Common myeloid progenitor, CD34-positive (primary cell): ENCODE measurements around the gene ZNF224.
A peak's percentile ranks its signal among the peaks of the same experiment; 100 is the strongest.

ENCODE experiments used
- CTCF ChIA-PET: fragments of 350-600 bp; sonication (Branson Sonifier 250); formaldehyde crosslinking; loops from one replicate; lab custom pipeline; 2021; ENCODE audit warnings: antibody characterized with exemption; lab: Charles Lee
- POLR2A ChIA-PET: fragments of 350-600 bp; sonication (Branson Sonifier 250); formaldehyde crosslinking; loops from one replicate; lab custom pipeline; 2021; ENCODE audit warnings: antibody characterized with exemption; lab: Charles Lee
- DNase-seq, 3 donors: peaks; one replicate each; pipeline versions ENCODE4 v3.0.0 to v3.0.0-alpha.2; 2013
- H3K27ac ChIP-seq, 2 experiments: 1 replicate in 1 of 2; 2 replicates in 1 of 2; pipeline ENCODE4 v1.7.0; 2013; ENCODE audit warnings: inconsistent platforms in 2 of 2, low read length in 2 of 2, mild to moderate bottlenecking in 2 of 2, low read depth in 1 of 2, moderate library complexity in 1 of 2; ENCODE audit not compliant: severe bottlenecking in 2 of 2, insufficient read depth in 1 of 2, poor library complexity in 1 of 2
- H3K27me3 ChIP-seq, 5 experiments: replicated peaks in 2 of 5; 1 replicate in 3 of 5; 2 replicates in 2 of 5; pipeline versions ENCODE4 v1.6.1 to v1.7.0; 2013; ENCODE audit warnings: low read length in 4 of 5, mild to moderate bottlenecking in 2 of 5, moderate library complexity in 2 of 5, inconsistent platforms in 1 of 5; ENCODE audit not compliant: insufficient read depth in 5 of 5, control insufficient read depth in 4 of 5
- H3K36me3 ChIP-seq, 4 experiments: 1 replicate in 2 of 4; 2 replicates in 2 of 4; pipeline versions ENCODE4 v1.6.1 to v1.7.0; 2013; ENCODE audit warnings: low read length in 3 of 4, control low read depth in 1 of 4, mild to moderate bottlenecking in 1 of 4; ENCODE audit not compliant: control insufficient read depth in 4 of 4, insufficient read depth in 4 of 4
- H3K4me1 ChIP-seq, 4 experiments: 1 replicate in 3 of 4; 2 replicates in 1 of 4; pipeline versions ENCODE4 v1.6.1 to v1.7.1; 2013; ENCODE audit warnings: low read length in 3 of 4, mild to moderate bottlenecking in 3 of 4, control low read depth in 1 of 4, inconsistent platforms in 1 of 4, moderate library complexity in 1 of 4; ENCODE audit not compliant: control insufficient read depth in 4 of 4, insufficient read depth in 4 of 4; ENCODE audit errors: control extremely low read depth in 1 of 4
- H3K4me3 ChIP-seq, 7 experiments: 1 replicate in 4 of 7; 2 replicates in 3 of 7; pipeline versions ENCODE4 v1.5.1 to v1.7.0; 2013; ENCODE audit warnings: mild to moderate bottlenecking in 7 of 7, low read length in 6 of 7, moderate library complexity in 6 of 7, inconsistent platforms in 2 of 7, low read depth in 2 of 7, control low read depth in 1 of 7; ENCODE audit not compliant: insufficient read depth in 4 of 7, control insufficient read depth in 1 of 7; ENCODE audit errors: extremely low read depth in 1 of 7
- H3K9me3 ChIP-seq, 5 experiments: 1 replicate in 4 of 5; 2 replicates in 1 of 5; pipeline versions ENCODE4 v1.6.1 to v1.7.1; 2013; ENCODE audit warnings: low read length in 4 of 5, mild to moderate bottlenecking in 2 of 5, inconsistent platforms in 1 of 5, low read depth in 1 of 5, moderate library complexity in 1 of 5; ENCODE audit not compliant: control insufficient read depth in 4 of 5, insufficient read depth in 2 of 5; ENCODE audit errors: control extremely low read depth in 1 of 5
- WGBS: methylation state at CpG from one replicate; pipeline ENCODE4 v1.1.5; 2013; ENCODE audit not compliant: insufficient coverage; 5-methylcytosine and 5-hydroxymethylcytosine counted together

The ZNF224 gene

DNA sequence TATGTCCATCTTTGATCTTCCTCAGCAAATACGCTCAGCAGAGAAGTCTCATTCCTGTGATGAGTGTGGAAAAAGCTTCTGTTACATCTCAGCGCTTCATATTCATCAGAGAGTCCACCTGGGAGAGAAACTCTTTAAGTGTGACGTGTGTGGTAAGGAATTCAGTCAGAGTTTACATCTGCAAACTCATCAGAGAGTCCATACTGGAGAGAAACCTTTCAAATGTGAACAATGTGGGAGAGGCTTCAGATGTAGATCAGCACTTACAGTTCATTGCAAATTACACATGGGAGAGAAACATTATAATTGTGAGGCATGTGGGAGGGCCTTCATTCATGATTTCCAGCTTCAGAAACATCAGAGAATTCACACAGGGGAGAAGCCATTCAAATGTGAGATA, 27.9 kb upstream of the ZNF224 start:
- 100% methylated on average over 1 of the region's 3 CpGs for WGBS
- Histone ChIP-seq H3K27ac (no peak overlapping the region), H3K27me3 (no peaks in the 10 kb centered on the region), H3K9me3 (peaks cover 16 to 73% (median 34%) of the 10 kb centered on the region in 5 experiments), H3K4me3 (no peak overlapping the region), H3K36me3 (peaks cover 27 to 66% (median 37%) of the 10 kb centered on the region in 4 experiments), H3K4me1 (peaks cover 0 to 2% (median 0%) of the 10 kb centered on the region in 4 experiments)
- ChIA-PET POLR2A (no interaction called here), CTCF (no interaction called here)
- DNase-seq, result no peak

DNA sequence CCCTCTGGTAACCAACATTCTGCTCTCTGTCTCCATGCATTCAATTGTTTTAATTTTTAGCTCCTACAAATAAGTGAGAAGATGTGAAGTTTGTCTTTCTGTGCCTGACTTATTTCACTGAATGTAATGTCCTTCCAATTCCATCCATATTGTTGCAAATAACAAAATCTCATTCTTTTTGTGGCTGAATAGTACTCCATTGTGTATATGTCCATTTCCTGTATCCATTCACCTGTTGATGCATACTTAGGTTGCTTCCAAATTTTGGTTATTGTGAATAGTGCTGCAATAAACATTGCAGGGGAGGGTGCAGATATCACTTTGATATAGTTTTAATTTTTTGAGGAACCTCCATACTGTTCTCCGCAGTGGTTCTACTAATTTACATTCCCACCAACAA, 24.7 kb upstream of the ZNF224 start:
- Histone ChIP-seq H3K4me3 (no peak overlapping the region), H3K27me3 (no peaks in the 10 kb centered on the region), H3K4me1 (peaks cover 0 to 20% (median 11%) of the 10 kb centered on the region in 4 experiments), H3K36me3 (peaks cover 8 to 35% (median 22%) of the 10 kb centered on the region in 4 experiments), H3K9me3 (peaks cover 11 to 46% (median 30%) of the 10 kb centered on the region in 5 experiments), H3K27ac (no peak overlapping the region)
- POLR2A ChIA-PET, result no interaction called here
- CTCF ChIA-PET, result no interaction called here
- no peak for DNase-seq
- WGBS, result no CpG with 5 or more reads among the region's 1 CpG

DNA sequence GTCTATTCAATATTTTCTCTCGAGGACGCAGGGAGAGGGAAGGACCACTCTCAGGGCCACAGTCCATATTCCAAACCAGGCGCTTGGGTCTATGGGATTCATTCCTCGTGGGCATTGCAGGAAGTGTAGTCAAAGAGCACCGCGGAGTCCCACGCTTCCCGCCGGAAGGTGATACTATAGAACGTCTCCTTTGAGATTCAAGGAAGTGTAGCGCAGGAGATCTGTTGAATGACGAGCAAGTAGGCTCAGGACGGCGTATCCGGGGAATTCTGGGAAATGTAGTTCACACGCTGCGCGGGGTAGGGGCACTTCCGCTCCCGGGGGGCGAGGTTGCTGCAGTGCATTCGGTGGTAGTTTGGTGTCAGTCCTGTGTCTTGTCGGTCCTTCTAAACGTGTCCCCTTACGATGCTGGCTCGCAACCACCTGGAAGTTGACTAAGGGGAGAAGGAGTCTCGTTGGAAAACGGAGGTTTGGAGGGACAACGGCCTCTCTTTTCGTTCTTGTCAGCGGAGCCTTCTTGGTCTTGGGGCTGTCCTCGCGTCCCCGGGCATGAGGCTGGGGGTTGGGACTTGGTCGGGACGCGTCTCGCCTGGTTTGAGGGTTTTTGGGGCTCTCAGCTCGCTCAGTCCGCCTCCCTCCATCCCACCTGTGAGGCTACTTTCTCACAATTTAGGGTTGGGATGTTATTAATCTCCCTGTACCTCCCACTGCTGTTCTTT, 22.2 kb upstream of the ZNF224 start, which contains the start of gene ZNF284:
Gene ZNF284 (plus strand): TSS at position 336 of the 719 bp plus-strand sequence. CDS start 4,231 bp downstream, outside the sequence.
- Histone ChIP-seq H3K4me3 (peak within 1 kb of the TSS; percentile 41 to 97 (median 80)), H3K9me3 (peaks cover 3 to 26% (median 12%) of the 10 kb centered on the region in 5 experiments), H3K4me1 (peaks cover 0 to 20% (median 11%) of the 10 kb centered on the region in 4 experiments), H3K36me3 (peaks cover 0 to 20% (median 8%) of the 10 kb centered on the region in 4 experiments), H3K27me3 (no peaks in the 10 kb centered on the region), H3K27ac (peak within 1 kb of the TSS in 1 of 2 experiments; percentile 45)
- peak; percentile 89 to 95 (median 94) for DNase-seq
- ChIA-PET CTCF (interaction anchor here (1.0 kb wide), 1 partner anchor 23 kb away, joined by 3 read pairs; no protein-coding TSS in a partner anchor), POLR2A (no interaction called here)
- 1% methylated on average over 26 of the region's 40 CpGs for WGBS

DNA sequence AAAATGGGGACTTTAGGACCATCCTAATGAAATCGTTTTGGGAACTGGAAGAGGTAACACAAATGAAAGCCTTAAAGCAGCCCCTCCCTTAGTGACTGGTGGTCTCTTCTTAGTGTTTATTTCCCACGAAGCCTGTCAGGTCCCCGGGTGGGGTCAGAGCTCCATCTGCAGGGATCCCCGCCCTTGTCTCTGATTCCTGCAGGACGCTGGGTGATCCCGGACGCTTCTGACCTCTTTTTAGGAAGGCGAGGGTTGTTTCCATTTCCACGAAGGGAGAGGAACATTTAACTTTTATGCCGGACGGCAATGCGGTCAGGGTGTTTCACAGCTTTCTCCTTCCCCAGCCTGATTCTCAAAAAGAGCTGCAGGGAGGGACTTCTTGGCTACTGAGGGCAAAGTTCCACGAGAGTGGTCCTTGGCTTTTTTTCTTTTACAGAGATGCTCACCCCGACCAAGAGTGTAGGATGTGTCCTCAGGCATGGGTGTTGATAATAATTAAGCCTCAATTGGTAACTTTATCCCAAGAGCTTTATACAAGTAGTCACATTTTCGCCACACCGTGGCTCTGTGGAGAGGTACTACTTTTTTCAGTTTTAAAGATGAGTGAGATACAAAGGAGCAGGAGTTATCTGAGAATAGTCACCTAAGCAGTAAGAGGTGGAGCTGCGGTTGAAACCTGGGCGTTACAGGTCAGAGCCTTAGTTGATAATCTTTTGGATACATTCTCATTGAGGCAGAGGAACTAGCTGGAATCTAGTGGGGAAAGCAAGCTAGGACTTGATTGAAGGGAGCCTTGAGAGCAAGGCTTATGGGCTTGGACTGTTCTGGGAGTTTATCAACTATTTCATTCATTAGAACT, 21.4 kb upstream of the ZNF224 start:
- peak overlapping the region in 1 of 2 experiments; percentile 20 for H3K27ac ChIP-seq

DNA sequence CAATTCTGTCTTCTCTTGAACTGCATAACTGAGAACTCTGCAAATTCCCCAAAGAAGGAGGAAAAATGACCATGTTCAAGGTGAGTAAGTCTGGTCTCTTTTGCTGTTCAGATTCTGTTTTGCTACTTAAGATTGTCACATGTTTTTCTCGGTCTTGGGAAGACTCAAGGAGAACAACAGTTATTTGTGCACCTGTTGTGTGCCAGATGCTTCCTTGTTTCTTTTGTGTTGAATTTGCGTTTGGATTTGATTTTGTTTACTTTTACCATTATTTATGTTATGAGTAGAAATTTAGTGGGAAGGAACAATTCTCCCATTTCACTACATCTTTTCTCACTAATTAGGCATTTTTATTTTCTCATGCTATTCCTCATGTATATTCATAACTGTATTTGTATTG, 17.8 kb upstream of the ZNF224 start:
- 100% methylated on average over 1 of the region's 2 CpGs for WGBS
- Histone ChIP-seq H3K4me3 (no peak overlapping the region), H3K27me3 (no peaks in the 10 kb centered on the region), H3K4me1 (peaks cover 0 to 18% (median 11%) of the 10 kb centered on the region in 4 experiments), H3K36me3 (peaks cover 3 to 37% (median 23%) of the 10 kb centered on the region in 4 experiments), H3K9me3 (peaks cover 0 to 5% (median 0%) of the 10 kb centered on the region in 5 experiments), H3K27ac (no peak overlapping the region)
- DNase-seq, result no peak
- POLR2A ChIA-PET, result no interaction called here
- CTCF ChIA-PET, result interaction anchor here (1.2 kb wide), 1 partner anchor 18 kb away, joined by 3 read pairs; the partner anchor contains the start of gene ZNF224

More for the DNA sequence above, 21.4 kb upstream of the ZNF224 start:
- no peak for DNase-seq
- H3K9me3 ChIP-seq, result peaks cover 0 to 18% (median 6%) of the 10 kb centered on the region in 5 experiments
- POLR2A ChIA-PET, result no interaction called here
- H3K4me1 ChIP-seq, result peaks cover 0 to 20% (median 11%) of the 10 kb centered on the region in 4 experiments
- H3K4me3 ChIP-seq, result peak overlapping the region in 6 of 7 experiments; percentile 74 to 97 (median 80)
- H3K36me3 ChIP-seq, result peaks cover 0 to 19% (median 10%) of the 10 kb centered on the region in 4 experiments
- H3K27me3 ChIP-seq, result no peaks in the 10 kb centered on the region
- 12% methylated on average over 14 of the region's 18 CpGs for WGBS
- CTCF ChIA-PET, result interaction anchor here (1.0 kb wide), 1 partner anchor 22 kb away, joined by 3 read pairs; no protein-coding TSS in a partner anchor

DNA sequence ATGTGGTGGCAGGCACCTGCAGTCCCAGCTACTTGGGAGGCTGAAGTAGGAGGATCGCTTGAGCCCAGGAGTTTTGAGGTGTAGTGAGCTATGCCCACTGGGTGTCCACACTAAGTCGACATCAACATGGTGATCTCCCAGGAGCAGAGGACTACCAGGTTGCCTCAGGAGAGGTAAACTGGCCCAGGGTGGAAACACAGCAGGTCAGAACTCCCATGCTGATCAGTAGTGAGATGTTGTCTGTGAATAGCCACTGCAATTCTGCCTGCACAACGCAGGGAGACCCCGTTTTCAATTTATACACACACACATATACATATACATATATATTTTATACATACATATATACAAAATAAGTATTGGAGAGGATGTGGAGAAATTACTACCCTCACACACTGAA, 2.1 kb upstream of the ZNF224 start:
- Histone ChIP-seq H3K27me3 (no peaks in the 10 kb centered on the region), H3K4me1 (peaks cover 0 to 16% (median 10%) of the 10 kb centered on the region in 4 experiments), H3K4me3 (no peak overlapping the region), H3K36me3 (peaks cover 0 to 13% (median 7%) of the 10 kb centered on the region in 4 experiments), H3K9me3 (peaks cover 0 to 3% (median under 1%) of the 10 kb centered on the region in 5 experiments), H3K27ac (no peak overlapping the region)
- DNase-seq, result no peak
- ChIA-PET CTCF (no interaction called here), POLR2A (no interaction called here)
- WGBS, result 55% methylated on average over 2 of the region's 4 CpGs
